HTR-8/SVneo (cell line): ENCODE data around the gene NBPF26.
"Not testable (repeated sequence)": the region's sequence is repeated elsewhere in the genome, so short reads cannot be mapped to it uniquely, and the experiment has no call there.

Experiments used
- DNase-seq: peaks from one replicate; pipeline ENCODE4 v3.0.0; 2011; ENCODE audit warnings: low spot score, mixed read lengths; ENCODE audit not compliant: insufficient read length
- FAIRE-seq: peaks from 2 replicates; lab custom pipeline; 2011; peaks lifted over from hg19 to GRCh38; lab: Jason Lieb, UNC

The NBPF26 gene

DNA sequence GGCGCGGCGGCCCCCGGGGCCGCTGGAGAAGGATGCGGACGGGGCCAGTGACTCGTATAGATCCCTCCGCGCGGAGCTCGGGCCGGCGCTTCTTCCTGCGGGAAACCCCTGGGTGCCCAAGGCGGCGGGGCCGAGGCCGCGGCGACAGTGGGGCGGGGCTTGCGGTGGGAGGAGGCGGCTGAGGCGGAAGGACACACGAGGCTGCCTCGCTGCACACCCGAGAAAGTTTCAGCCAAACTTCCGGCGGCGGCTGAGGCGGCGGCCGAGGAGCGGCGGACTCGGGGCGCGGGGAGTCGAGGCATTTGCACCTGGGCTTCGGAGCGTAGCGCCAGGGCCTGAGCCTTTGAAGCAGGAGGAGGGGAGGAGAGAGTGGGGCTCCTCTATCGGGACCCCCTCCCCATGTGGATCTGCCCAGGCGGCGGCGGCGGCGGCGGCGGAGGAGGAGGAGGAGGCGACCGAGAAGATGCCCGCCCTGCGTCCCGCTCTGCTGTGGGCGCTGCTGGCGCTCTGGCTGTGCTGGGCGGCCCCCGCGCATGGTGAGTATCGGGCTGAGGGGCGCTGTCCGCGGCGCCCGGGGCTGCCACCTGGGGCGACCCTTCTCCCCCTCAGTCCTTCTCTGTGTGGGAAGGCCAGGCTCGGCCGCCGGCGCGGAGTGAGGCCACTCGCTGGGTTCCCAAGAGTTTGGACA lies at the start of gene NBPF26:
Gene NBPF26 (plus strand): TSS at position 231 of the 688 bp plus-strand sequence.
- not testable (repeated sequence) for FAIRE-seq, DNase-seq

DNA sequence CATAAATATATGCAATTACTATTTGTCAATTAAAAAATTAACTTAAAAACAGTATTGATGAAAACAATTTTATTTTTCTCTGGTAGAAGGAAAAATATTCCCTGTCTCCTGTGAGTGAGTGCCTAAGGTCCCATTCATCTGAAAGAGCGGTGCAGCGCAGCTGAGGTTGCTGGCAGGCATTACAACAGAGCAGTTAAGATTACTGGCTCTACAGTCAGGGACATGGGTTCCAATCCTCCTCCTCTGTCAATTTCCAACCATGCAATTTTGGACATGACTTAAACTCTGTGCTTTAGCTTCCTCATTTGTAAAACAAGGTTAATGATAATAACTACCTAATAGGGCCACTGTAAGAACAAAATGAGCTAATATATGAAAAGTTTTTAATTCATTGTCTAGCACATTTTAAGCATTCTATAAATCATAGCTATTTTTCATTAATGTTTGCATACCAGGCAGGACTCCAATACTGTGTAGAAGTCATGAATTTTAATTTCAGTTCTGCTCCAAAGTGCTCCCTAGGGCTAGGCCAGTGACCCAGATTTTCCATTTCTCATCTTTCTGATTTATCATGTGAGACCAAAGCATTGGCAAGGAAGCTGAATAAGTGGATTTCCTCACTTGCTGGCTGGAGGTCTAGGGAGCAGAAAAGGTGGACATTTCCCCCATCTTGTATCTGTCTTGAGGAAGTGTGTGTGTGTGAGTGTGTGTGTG lies 43.5 kb upstream of the NBPF26 start:
- not testable (repeated sequence) for FAIRE-seq, DNase-seq

DNA sequence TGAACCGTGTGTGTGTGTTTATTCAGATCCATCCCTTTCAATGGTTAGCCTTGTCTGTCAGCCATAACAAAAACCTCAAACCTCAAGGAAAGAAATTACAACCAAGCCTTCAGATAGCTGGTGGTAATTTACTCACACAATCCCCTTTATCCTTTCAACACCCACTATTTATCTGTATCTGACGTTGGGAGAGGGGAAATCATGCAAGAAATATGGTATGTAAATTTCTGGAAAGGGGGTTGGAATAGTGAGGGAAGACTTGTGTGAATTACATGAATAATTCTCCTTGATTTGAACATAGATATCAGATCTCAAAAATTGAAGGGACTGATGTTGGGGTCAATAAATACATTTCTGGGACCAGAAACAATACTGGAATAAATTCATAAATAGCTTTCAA lies 42.8 kb upstream of the NBPF26 start:
- DNase-seq, FAIRE-seq: not testable (repeated sequence)

DNA sequence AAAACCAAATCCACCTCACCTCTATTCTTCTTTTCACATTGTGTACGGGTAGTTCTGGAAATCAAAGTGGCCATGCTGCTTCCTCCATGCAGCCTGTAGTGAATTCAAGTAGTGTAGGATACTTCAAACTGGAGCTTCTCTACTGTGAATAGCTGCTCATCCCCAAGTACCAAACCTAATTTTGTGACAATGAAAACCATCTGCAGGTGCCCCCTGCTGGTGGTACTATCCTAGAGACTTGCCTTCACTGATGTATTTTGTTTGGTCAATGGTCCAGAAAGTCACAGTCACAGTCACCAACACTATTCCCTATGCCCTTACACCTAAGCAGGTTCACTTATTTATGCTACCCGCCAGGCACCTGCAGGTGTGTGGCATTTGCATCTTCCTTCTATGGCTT lies 39.3 kb upstream of the NBPF26 start:
- FAIRE-seq, DNase-seq: not testable (repeated sequence)

DNA sequence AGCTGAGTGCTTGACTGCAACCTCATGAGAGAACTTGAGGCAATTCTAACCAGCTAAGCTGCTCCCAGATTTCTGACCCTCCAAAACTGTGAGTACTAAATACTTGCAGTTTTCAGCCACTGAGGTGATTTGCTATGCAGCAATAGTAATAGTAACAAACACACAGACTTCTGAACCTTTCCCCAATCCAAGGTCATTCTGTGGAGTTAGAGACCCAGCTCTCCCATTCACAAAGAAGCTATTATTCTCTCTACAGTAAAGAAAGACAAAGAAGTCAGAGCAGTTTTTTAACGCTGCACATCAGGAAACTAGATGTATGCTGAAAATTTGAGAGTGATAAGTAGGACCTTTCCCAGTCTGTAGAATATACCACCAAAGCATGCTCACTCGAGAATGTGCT lies 38.1 kb upstream of the NBPF26 start:
- not testable (repeated sequence) for FAIRE-seq, DNase-seq

DNA sequence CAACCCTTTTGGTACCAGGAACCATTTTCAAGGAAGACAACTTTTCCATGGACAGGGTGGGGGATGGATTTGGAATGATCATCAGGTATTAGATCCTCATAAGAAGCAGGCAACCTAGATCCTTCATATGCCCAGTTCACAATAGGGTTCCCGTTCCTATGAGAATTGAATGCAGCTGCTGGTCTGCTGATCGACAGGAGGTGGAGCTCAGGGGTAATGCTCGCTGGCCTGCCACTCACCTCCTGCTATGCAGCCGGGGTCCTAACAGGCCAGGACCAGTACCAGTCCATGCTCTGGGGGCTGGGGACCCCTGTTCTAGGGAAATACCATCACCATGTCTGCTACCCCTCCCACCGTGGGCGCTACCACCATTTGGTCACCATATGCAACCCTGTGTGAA lies 36.5 kb upstream of the NBPF26 start:
- not testable (repeated sequence) for FAIRE-seq, DNase-seq

DNA sequence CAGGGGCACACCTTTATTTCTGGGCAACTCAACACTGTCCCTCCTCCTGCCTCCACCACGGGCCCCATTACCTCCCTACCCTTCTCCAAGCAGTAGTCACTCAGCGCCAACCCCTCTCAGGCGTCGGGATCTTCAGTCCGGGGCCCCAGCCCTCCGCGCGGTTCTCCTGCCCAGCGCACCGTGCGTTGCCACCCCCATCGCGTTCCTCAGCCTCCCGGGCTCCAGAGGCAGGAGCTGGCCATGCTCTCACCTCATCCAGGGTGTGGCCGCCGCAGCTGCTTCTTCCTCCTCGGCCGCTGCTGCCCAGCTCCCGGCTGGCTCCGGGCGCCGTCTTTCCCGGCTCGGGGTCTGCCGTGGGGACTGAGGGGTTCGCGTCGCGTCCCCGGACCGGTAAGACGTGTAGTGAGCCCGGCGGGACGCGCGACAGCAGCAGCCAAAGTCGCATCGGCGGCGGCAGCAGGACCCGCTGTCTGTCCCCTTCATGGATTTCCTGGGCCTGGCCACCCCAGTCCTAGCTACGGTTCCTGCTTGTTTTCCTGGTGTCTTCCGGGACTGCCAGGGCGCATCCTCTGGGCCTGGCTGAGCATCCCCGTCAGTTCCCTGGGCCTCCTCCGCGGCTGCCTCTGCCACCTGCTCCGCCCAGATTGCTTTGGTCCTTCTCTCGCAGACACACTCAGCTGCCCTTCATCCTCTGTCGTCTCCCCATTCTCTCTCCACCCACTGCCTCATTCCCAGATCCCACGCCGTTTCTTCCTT lies 22.8 kb upstream of the NBPF26 start:
- not testable (repeated sequence) for DNase-seq, FAIRE-seq

DNA sequence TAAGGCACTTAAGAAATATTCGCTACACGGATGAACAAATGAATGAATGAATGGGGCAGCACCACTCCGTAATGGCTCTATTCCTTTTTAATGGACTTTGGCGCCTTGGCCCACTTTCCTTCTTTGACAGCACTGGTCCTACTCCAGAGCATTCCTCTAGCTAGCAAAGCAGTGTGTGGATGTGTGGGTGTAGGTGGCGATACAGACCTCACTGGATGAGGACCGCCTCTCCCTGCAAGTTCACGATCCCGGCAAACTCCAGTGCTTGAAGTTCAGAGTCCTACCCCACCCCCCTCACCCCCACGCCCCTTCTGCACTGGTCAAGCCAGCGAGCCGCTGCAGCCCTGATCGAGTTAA lies 409 bp upstream of the NBPF26 start:
- FAIRE-seq, DNase-seq: not testable (repeated sequence)

DNA sequence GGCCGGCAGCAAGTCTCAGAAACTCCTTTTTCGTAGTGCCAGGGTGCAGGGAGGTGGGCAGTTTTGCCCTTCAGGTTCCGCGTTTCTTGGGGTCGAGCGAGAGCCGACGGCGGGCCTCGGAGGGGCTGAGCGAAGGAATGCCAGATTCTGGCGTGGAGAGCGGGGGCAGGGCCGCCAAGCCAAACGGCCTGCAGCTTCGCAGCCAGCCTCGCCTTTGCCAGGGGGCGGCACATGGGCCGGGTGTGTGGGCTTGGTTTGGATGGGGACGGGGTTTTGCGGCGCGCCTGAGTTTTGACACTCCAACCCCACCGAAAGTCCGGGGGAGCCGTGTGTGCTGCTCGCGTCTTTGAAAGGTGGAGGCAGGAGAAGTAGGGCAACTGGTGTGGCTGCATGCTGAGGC lies 762 bp downstream of the NBPF26 start:
- not testable (repeated sequence) for FAIRE-seq, DNase-seq

DNA sequence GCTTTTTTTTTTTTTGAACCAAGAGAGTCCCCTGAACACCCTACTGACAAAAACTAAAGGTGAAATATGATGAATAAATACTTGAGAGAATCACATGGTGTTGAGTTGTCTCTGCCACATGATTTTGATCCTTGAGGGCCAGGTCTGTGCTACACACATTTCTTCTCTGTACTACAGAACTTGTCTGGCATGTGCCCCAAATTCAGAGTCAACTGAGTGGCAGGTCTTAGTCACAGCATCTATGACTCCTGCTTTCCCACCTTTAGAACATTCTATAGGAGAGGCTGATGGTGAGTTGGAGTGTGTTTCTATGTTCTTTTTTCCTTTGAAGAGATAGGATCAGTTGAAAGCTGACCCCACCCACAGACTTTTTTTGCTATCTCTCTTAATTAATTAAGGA lies 5.1 kb downstream of the NBPF26 start:
- not testable (repeated sequence) for FAIRE-seq, DNase-seq

DNA sequence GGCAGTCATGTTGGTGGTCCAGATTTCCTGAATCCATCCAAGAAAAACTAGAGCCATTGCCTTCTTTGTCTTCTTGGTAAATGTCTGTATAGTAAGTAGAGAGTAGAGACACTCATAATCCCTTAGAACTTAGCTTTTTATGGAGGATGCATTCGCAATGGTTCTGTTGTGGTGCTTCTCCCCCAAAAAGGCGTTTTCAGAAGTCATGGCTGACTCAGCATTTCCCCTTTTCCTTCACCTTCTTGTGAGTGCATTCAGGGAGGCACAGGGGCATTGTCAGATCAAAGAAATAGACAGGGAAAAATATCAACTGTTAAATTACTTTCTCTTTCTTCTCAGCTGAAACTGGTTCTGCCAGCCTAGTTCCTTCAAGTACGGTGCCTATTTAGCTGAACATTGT lies 45.3 kb downstream of the NBPF26 start:
- not testable (repeated sequence) for FAIRE-seq, DNase-seq

DNA sequence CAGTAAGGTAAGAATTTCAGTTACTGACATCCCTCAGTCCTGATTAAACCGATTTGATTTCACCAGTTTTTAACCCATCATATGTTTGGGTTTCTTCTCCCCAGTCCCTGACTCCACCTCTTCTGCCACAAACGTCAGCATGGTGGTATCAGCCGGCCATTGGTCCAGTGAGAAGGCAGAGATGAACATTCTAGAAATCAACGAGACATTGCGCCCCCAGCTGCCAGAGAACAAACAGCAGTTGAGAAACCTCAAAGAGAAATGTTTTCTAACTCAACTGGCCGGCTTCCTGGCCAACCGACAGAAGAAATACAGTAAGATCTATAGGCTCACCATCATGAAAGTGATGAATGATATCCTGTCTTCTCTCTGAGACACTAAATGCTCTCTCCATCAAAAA lies 81.7 kb downstream of the NBPF26 start:
- not testable (repeated sequence) for FAIRE-seq, DNase-seq

DNA sequence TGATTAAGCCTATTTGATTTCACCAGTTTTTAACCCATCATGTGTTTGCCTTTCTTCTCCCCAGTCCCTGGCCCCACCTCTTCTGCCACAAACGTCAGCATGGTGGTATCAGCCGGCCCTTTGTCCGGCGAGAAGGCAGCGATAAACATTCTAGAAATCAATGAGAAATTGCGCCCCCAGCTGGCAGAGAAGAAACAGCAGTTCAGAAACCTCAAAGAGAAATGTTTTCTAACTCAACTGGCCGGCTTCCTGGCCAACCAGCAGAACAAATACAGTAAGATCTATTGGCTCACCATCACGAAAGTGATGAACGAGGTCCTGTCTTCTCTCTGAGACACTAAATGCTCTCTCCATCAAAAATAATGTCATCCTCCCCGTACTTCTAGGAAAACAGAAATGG lies 88.1 kb downstream of the NBPF26 start:
- DNase-seq, FAIRE-seq: not testable (repeated sequence)

DNA sequence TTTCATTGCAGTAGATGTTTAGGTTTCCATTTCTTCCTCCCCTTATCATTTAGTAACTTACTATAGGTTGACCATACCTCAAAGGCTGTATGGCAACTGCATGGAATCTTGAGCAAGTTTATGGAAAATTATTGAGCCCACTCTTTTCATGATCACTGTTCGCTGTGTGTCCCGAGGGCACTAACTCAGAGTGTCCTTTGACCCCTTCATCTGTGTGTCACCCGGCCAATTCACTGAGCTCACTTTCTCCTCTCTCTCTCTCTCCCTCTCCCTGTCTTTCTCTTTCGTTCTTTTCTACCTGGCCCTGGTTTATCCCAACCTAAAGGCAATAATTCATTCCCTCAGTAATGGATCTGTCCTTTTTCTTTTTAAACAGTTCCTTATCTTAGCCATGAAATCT lies 101.3 kb downstream of the NBPF26 start:
- FAIRE-seq, DNase-seq: not testable (repeated sequence)

DNA sequence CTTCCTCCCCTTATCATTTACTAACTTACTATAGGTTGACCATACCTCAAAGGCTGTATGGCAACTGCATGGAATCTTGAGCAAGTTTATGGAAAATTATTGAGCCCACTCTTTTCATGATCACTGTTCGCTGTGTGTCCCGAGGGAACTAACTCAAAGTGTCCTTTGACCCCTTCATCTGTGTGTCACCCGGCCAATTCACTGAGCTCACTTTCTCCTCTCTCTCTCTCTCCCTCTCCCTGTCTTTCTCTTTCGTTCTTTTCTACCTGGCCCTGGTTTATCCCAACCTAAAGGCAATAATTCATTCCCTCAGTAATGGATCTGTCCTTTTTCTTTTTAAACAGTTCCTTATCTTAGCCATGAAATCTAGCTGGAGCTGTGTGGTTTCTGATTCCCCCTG lies 102.9 kb downstream of the NBPF26 start:
- DNase-seq, FAIRE-seq: not testable (repeated sequence)

DNA sequence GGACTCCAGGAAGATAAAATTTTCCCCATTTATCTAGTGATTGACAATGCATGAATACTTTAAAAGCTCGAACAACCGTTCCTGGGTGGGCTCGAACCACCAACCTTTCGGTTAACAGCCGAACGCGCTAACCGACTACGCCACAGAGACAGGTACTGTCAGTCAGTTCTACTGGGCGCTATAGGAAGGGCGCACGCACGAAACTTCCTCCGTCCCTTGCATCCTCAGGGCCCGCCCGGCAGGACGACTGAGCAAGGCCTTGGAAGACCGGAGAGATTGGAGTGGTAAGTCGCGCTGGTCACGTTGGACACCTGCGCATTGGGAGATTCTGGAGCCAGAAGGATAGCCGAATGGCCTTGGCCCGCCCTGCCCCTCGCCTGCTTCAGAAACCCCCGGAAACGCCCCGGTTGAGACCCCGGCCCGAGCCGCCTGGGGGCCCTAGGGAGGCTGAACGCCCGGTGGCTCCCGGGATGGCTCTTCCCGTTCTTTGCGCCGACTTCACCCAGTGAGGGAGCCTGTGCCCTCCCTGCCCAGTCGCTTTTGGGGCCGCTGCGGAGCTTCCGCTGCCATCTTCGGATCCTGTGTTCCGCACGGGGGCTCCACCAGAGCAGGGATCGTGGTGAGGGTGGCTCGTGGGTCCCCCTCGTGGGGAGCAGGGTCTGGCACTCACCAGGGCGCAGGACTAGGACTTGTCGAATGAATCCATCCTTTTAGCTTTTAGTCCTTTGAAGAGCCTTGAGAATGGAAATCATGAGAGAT lies 120.6 kb downstream of the NBPF26 start:
- not testable (repeated sequence) for DNase-seq, FAIRE-seq

DNA sequence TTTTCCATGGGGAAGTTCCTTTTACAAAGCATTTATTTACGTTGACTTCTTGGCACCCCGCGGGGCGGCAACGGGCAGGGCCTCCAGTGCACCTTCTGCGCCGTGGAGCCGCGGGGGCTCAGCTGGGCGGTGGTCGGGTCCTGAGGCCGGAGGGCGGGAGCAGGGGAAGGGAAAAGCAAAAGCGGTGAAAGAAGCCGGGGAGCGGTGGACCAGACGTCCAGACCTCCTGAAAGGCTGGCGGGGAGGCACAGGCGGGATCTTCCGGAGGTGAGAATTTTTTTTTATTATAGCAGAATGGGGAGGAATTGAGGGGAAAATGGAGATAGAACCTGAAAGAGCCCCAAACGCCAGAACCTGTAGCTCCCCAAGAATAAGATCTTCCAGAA lies 121.2 kb downstream of the NBPF26 start:
- DNase-seq, FAIRE-seq: not testable (repeated sequence)

DNA sequence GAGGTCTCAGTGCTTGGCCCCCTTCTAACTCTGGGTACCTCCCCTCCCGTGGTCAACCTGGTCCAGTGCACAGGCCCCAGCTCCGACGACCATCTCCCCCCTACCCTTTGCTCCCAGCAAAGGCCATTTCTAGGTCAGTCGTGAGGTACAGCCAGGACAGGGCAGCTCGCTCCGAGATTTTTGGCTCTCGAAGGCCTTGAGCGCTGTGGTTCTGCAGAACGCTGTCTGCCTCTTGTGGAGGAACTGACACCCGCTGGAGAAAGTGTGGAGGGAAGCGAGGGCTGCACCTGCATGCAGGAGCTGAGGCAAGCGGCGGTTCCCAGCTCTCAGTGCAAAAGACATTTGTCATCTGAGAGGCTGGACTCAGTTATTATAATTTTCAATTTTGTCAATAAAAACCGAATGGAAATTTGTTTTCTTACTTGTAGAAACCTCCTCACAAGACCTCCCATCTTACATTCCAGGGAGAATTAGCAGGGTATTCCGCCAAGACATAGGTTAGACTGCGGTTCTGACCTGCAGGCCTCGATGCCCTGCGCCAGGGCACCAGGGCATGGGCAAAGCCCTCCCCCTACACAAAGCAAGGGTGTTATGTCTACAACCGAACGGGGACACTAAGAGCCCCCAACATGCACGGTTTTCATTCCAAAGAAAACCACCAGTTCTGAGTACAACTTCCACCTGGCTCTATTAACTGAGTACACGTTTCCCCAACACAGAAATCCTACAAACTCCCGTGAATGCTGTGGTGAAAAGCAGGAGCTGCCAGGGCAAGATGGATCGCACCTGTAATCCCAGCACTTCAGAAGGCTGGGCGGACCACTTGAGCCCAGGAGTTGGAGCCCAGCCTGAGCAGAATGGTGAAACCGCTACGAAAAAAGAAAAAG lies 125.9 kb downstream of the NBPF26 start:
- not testable (repeated sequence) for FAIRE-seq, DNase-seq

DNA sequence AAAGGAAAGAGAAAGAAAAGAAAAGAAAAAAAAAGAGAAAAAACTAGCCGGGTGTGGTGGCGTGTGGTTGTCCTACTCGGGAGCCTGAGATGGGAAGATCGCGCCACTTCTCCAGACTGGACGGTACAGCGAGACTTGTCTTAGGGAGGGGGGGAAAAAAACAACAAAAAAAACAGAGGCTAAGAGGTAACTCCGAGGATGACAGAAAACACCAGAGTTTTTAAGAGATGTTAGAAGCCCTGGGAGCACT lies 126.5 kb downstream of the NBPF26 start:
- FAIRE-seq = not testable (repeated sequence)

More for the DNA sequence above, 126.5 kb downstream of the NBPF26 start:
- not testable (repeated sequence) for DNase-seq
